ENCODE data around the gene LYSMD3. TPM values are rescaled to one million over a fixed set of nuclear protein-coding genes. Genes with fewer than 3 reads are reported as not detected.

LYSMD3 gene
- total RNA-seq, 2 donors from 2014 or later: 20.5 to 23.8 TPM

Other genes starting within 250 kb of the LYSMD3 start
- gene CETN3, start 119.8 kb downstream of the LYSMD3 start, total RNA-seq: 10 to 100 TPM; 15.0 to 16.5 TPM
- gene MBLAC2, start 54.8 kb downstream of the LYSMD3 start, total RNA-seq: 1 to 10 TPM; 4.1 to 4.5 TPM
- 1 to 10 TPM; 1.3 to 1.4 TPM for gene POLR3G, start 54.7 kb downstream of the LYSMD3 start, total RNA-seq
- 1 to 10 TPM; 3.8 to 7.3 TPM for gene ADGRV1, start 29.2 kb upstream of the LYSMD3 start, total RNA-seq